ENCODE measurements around the gene PRKRA. TPM values are rescaled to one million over a fixed set of nuclear protein-coding genes. Genes with fewer than 3 reads are reported as not detected.

Gene PRKRA
- total RNA-seq, 4 donors from 2014 or later, result 37.3 to 52.1 (median 45.5) TPM

GRCh38 chr2:178469219-178469849 is 18.4 kb upstream of the PRKRA start:
- peaks cover 0 to 41% (median 0%) of the 10 kb centered on the region in 3 donors for H3K36me3 ChIP-seq
- H3K4me3 ChIP-seq, result no peak overlapping the region
- H3K9me3 ChIP-seq, result no peaks in the 10 kb centered on the region
- no peak for DNase-seq (ENCODE audit: low spot score in 2 of 2)
- H3K4me1 ChIP-seq, result peaks cover 0 to 10% (median 0%) of the 10 kb centered on the region in 4 donors
- TF ChIP-seq POLR2A (IDR thresholded peaks at IDR 0.05) (no peak), CTCF (IDR thresholded peaks at IDR 0.05) (no peak)
- H3K27me3 ChIP-seq, result no peaks in the 10 kb centered on the region
- no peak overlapping the region for H3K27ac ChIP-seq
- 83 to 88% methylated on average over 7 of the region's 7 CpGs for WGBS, 2 donors

- H3K27ac ChIP-seq, result no peak overlapping the region
- no peak overlapping the region for H3K4me3 ChIP-seq
- no peaks in the 10 kb centered on the region for H3K4me1 ChIP-seq
- WGBS, 2 donors, result 89 to 94% methylated on average over 11 of the region's 11 CpGs
- TF ChIP-seq EP300 (IDR thresholded peaks at IDR 0.05) (no peak), POLR2A (IDR thresholded peaks at IDR 0.05) (no peak), CTCF (IDR thresholded peaks at IDR 0.05) (no peak)
- no peaks in the 10 kb centered on the region for H3K36me3 ChIP-seq
- DNase-seq (ENCODE audit: low spot score in 2 of 2), result no peak
- no peaks in the 10 kb centered on the region for H3K9me3 ChIP-seq
- H3K27me3 ChIP-seq, result no peaks in the 10 kb centered on the region
Measured at GRCh38 chr2:178457390-178457886, 6.5 kb upstream of the PRKRA start.

- no peak overlapping the region for H3K27ac ChIP-seq
- H3K36me3 ChIP-seq, result no peaks in the 10 kb centered on the region
- no peak for DNase-seq (ENCODE audit: low spot score in 2 of 2)
- H3K27me3 ChIP-seq, result no peaks in the 10 kb centered on the region
- no peaks in the 10 kb centered on the region for H3K9me3 ChIP-seq
- H3K4me1 ChIP-seq, result peaks cover 0 to 4% (median 0%) of the 10 kb centered on the region in 4 donors
- TF ChIP-seq CTCF (IDR thresholded peaks at IDR 0.05), result no peak
- no peak for TF ChIP-seq POLR2A (IDR thresholded peaks at IDR 0.05)
- 49 to 65% methylated on average over 5 of the region's 5 CpGs for WGBS, 2 donors
- no peak overlapping the region for H3K4me3 ChIP-seq
Measured at GRCh38 chr2:178455947-178456346, 5.0 kb upstream of the PRKRA start.

- 72 to 82% methylated on average over 5 of the region's 5 CpGs for WGBS, 2 donors
- H3K27me3 ChIP-seq, result no peaks in the 10 kb centered on the region
- no peak overlapping the region for H3K27ac ChIP-seq
Measured at GRCh38 chr2:178452870-178453269, 1.9 kb upstream of the PRKRA start.

More at GRCh38 chr2:178452870-178453269, 1.9 kb upstream of the PRKRA start:
- no peak for DNase-seq (ENCODE audit: low spot score in 2 of 2)
- peaks cover 0 to 11% (median 0%) of the 10 kb centered on the region in 3 donors for H3K36me3 ChIP-seq
- no peaks in the 10 kb centered on the region for H3K9me3 ChIP-seq
- H3K4me3 ChIP-seq, result no peak overlapping the region
- TF ChIP-seq CTCF (IDR thresholded peaks at IDR 0.05) (no peak), POLR2A (IDR thresholded peaks at IDR 0.05) (no peak)
- H3K4me1 ChIP-seq, result peaks cover 0 to 29% (median 16%) of the 10 kb centered on the region in 4 donors

Measured in tibial nerve (tissue), 4 donors.